GM18502 (cell line): Measurements from ENCODE around the gene CHPF2.

Experiments
- ATAC-seq: cut with Tn5 transposase; IDR thresholded peaks from one replicate; pipeline ENCODE4 v1.9.1; 2021; ENCODE audit warnings: mild to moderate bottlenecking; ENCODE audit not compliant: unreplicated experiment, poor library complexity

CHPF2 gene

GRCh38 chr7:151232091-151232916 lies at the start of gene CHPF2:
CHPF2 (plus strand) TSS chr7:151232483; CDS start chr7:151234012, 1,529 bp downstream.
- ATAC-seq, result peak; percentile 98

DNA sequence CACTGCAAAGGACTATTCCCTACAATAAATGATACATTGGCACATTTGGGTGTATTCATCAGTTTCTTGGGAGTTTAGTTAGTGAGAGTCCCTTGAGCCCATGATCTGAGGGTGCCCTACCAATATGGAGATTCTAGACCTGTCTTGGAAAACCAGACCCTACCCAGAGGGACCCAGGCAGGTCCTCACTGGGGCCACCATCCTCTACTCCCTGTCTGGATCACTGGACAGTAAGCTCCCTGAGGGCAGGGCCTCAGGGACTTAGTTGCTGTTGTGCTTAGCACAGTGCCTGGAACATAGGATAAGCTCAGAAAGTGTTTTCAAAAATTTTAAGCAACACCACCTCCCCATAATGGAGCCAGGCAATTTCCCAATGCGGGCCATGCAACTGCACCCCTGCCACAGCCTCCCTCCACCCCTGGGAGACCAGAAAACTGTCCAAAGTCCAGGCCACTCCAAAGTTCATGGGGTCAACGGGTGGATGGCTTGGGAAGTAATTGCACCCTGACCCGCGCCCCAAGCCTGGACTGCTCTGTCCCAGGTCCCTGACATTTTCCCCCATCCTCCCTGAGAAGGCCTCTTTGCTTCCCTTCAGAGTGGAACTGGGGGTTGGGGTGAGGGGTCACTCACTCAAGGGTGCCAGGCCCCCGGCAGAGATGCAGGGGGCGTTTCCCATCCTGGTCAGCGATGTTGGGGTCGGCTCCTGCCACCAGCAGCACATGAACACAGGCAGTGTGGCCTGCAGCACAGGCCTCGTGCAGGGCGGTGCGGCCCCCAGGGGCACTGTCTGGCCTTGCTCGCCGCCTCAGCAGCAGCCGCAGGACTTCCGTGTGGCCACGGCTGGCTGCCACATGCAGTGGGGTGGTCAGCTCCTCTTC lies 46.3 kb upstream of the CHPF2 start:
- no peak for ATAC-seq

DNA sequence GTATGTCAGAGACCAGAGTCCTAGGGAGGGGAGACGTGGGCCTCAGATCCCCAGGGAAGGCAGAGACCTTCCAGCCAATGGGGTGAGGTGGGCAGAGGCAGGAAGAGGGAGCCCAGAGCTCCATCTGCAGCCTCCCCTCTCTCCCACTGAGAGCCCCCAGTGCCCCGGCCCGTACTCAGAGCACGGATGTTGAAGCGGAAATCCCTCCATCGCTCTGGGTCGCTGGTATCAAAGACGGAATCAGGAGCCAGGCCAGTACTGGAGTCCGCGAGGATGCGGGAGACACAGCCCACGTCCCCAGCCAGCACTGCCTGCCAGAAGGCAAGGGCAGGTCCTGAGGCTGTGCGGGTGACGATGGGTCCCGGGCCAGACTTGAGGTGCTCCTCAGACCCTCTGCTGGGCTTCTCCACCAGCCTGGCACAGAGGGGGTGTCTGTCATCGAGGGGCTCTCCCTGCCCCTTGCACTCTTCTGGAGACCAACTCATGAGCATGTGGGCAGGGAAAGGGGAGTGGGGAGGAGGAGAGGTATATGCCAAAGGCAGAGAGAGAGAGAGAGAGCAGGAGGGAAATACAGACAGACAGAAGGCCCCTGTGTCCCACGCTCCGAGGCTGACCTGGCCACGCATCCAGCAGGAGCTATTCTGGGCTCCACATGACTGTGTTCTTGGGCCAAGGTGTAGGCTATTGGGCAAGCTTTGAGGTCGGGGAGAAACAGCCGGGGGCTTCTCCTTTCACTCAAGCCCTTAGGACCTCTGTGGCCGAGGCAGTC lies 45.5 kb upstream of the CHPF2 start, which contains the start of gene ASB10:
Gene ASB10 (minus strand): TSS at position 611 of the 769 bp plus-strand sequence. CDS start 120 bp downstream, at position 491.
- no peak for ATAC-seq

DNA sequence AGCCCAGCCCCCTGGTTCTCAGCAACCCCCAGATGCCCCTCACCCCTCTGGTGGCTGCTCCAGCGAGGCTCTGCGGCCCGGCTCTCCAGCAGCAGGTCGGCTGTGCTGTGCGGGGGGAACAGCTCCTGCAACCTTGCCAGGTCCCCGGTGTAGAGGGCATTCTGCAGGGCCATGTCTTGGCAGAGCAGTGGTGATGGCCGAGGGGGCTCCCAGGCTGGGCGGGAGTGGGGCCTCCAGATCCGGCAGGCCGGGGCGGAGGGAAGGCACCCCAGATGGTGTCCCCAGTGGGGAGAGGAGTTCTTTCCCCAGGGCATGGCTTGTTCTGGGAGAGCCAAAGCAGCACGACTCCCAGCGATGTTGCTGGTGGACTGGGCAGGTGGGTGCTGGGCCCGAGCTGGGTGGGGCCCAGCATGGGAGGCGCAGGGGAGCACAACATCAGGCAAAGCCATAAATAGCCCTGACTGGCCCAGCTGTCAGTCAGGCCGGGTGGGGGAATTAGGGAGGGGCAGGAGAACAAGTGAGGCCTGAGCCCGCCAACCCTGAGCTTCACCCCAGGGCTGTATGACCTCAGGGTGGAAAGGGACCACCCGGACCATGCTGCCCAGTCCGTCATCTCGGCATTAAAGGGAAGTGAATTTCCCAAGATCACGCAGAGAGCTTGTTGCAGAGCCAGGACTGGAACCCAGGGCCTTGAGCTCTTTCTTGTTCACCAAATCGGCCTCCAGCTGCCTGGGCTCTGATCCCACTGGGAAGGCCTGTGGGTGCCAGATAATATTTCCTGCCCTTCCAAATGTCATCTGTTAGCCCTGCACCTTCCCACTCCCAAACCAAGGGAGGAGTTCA lies 44.7 kb upstream of the CHPF2 start:
- no peak for ATAC-seq

DNA sequence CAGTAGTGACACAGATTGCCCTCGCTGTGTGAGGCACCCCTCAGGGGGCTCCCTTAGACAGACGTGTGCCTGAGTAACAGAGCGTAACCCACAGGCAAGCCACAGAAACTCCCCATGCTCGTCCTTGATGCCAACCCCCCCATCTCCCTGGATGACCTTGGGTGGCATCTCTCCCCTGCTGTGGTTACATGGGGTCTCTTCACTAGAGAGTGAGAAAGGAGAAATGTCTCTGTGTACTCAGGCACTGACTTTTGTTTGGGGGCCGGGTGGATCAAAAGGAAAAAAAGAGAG lies 44.1 kb upstream of the CHPF2 start:
- no peak for ATAC-seq

GRCh38 chr7:151189038-151189437 lies 43.2 kb upstream of the CHPF2 start:
- ATAC-seq, result no peak

- no peak for ATAC-seq
Observed at GRCh38 chr7:151191544-151191943, 40.7 kb upstream of the CHPF2 start.

GRCh38 chr7:151192002-151192539 lies 40.2 kb upstream of the CHPF2 start:
- no peak for ATAC-seq

DNA sequence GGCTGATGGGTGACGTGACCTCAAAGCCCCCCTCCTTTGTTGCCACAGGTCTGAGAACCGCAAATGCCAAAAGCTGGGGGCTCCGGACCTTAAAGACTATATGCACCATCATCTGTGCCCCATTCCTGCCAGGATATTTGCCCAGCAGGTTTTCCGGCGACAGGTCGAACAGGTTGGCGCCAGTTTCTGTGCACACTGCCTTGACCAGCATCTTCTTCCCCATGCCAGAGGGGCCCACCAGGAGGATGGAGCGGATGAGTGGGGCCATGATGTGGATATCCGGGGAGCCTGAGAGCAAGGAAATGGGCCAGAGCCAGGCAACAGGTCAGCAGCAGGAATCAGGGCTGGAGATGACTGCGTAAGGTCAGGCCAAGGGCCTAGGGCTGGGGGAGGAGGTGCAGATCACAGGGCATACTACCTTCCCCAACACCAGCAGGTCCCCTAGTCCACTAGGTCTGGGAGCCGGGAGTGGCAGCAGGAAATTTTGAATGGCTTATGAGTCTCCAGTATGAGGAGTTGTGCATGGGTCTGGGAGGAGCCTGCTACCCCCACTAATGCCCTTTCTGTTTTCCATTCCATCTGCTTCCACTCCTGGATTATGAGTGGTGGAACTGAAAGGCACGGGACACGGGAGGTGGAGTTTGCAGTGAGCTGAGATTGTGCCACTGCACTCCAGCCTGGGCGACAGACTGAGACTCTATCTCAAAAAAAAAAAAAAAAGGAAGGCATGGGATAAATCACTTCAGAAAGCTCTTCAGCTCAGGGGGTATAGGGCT lies 38.9 kb upstream of the CHPF2 start:
- no peak for ATAC-seq

- ATAC-seq, result no peak
Observed at GRCh38 chr7:151194188-151194587, 38.1 kb upstream of the CHPF2 start.

DNA sequence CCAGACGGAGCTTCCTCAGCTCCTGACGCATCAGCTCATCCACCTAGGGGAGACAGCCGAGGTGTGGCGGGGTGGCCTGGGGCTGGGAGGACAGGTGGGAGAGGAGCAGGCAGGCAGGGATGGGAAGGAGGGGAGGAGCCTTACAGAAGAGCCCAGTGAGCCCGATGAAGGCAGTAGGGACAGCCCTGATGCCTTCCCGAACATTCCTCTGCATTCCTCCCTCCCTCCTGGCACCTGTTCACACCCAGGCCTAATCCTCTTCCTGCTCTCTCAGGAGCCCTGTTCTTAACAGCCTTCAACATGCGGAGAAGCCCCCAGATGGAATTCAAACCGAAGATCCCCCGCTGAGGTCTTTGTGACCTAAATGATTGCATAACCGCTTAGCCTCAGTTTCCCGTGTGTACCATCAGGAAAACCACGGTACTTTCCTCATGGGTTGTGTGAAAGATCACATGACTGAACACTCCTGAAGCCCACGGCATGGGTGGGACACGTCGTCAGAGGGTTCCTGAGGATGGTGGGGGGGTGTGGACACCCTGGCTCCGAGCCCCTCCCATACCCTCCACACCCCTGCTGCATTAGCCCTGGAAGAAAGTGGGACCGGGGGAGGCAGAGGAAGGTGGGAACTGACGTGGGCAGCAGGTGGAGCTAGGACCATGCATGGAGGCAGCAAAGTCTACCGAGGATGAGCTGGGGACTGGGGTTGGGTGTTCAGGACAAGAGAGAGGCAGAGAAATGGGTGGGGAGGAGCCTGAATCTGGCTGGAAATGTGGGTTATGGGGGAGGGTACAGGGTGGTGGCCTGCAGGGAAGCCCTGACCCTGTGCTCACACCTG lies 36.5 kb upstream of the CHPF2 start:
- ATAC-seq, result no peak

DNA sequence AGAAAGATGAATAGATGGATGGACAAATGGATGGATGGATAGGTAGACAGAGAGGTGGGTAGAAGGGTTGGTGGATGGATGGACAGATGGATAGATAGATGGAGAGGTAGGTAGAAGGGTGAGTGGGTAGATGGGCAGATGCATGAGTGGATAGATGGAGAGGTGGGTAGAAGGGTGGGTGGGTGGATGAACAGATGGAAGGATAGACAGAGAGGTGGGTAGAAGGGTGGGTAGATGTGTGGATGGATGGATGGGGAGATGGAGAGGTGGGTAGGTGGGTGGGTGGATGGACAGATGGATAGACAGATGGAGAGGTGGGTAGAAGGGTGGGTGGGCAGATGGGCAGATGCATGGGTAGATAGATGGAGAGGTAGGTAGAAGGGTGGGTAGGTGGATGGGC lies 34.4 kb upstream of the CHPF2 start:
- ATAC-seq, result no peak

DNA sequence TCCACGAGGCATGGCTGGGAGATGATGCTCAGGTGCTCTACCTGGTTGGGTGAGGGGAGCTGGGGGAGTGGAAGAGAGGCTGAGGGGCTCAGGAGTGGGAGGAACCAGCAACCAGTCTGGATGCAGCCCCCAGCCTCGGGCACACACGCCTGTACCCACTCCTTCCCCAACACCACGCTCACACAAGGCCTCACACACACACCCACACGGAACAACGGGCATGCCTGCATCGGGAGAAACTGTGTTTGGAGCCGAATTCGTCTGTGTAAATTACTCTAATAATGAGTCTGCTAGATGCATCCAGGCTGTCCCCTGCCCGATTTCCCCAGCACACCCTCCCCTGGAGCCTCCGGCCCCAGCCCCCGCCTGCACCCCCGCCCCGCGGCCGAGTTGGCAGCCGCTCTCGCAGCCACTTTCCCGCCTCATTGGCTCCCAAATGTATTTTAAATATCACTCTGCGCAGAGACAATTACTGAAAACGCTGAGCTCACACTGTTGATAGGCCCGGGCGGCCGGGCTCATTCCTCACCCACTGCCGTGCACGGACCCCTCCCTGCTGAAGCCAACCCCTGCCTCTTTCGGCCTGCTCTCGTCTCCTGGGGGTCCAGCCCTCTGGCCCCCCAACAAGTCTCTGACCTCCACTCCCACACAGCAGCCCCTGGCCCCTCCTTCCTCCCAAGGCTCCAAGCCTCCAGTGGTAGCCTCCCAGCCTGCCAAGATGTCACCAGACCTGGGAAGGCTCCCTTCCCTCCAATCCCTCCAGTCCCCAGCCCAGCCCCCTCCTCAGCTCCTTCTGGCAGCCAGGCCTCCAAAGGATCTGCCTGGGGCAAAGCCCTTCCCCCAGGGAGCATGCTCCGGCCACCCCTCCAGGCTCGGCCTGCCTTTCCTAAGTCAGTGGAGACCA lies 33.1 kb upstream of the CHPF2 start:
- ATAC-seq, result no peak

DNA sequence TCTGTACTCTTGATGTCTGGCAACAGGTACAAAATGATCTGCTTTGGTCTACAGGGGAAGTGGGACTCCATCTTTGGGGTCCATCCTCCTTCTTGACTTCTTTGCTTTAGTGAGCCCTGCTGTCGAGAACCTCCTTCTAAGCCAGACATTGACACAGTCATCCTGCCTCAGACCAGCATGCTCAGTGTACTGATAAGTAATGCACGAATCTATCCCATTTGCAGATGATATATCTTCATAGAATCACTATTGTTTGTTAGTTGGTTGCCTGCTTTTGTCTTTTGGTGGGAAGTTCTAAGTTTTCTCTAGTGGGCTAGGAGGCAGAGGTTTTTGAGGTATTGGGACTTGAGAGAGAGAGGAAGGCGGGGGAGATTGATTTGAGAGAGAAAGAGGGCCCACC lies 30.9 kb upstream of the CHPF2 start:
- no peak for ATAC-seq

DNA sequence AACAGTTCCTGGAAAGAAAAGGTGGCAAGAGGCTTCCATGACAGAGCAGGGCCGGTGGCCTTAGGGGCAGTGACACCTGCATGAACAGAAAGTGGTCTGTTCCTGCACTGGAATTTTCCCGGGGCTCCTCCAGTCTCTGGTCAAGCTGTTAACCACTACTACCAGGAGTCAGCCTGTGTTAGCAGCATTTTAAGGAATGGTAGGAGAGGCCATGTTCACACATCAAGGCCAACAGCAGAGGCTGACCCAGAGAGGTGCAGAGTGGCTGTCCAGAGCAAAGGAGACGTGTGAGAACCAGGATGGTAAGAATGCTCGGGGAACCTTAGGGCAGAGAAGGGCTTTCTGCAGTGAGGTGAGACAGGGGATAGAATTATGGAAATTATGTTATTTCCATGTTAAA lies 30.5 kb upstream of the CHPF2 start:
- no peak for ATAC-seq

DNA sequence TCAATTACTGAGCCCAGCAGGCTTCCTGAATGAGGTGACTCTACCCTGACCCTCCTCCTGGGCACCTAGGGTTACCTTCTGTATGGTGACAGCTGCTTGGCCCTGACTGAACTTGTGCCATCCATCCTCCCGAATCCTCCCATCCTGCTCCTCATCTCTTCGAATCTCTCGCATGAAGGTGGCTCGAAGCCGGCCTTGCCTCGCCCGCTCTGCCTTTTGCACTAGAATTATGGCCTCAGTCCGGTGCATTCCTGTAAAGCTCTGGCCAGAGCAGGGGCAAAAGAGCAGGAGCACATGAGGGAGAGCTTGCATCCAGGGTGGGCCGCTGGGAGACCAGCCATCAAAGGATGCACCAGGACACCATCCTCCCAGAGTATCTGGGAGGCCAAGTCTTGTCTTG lies 29.4 kb upstream of the CHPF2 start:
- ATAC-seq, result no peak
